NT2/D1 (cell line): ENCODE results near the gene PDGFRB.

Source experiments
- DNase-seq: peaks from one replicate; pipeline ENCODE4 v3.0.0-alpha.2; 2011; ENCODE audit warnings: low read depth, low spot score
- H3K27me3 ChIP-seq: 2 replicates; pipeline ENCODE4 v1.6.0; 2011; ENCODE audit warnings: mild to moderate bottlenecking; ENCODE audit not compliant: insufficient read length, insufficient read depth
- H3K36me3 ChIP-seq: 2 replicates; pipeline ENCODE4 v1.6.1; 2011; ENCODE audit warnings: mild to moderate bottlenecking, low read length, mixed read lengths; ENCODE audit not compliant: insufficient read depth, insufficient read length
- H3K4me1 ChIP-seq: 2 replicates; pipeline ENCODE4 v1.5.1; 2011; ENCODE audit not compliant: insufficient read depth, insufficient read length
- H3K4me3 ChIP-seq: 2 replicates; pipeline ENCODE4 v1.5.1; 2011; ENCODE audit warnings: low read depth; ENCODE audit not compliant: insufficient read length
- H3K9ac ChIP-seq: 2 replicates; pipeline ENCODE4 v1.6.0; 2011; ENCODE audit warnings: low read depth; ENCODE audit not compliant: insufficient read length
- H3K9me3 ChIP-seq: 2 replicates; pipeline ENCODE4 v1.5.1; 2011; ENCODE audit warnings: mild to moderate bottlenecking, low read length; ENCODE audit not compliant: insufficient read depth
- SUZ12 ChIP-seq: IDR thresholded peaks from 2 replicates; pipeline ENCODE4 v1.6.1; 2011; ENCODE audit not compliant: insufficient read length, insufficient read depth; ENCODE audit errors: extremely low read depth
- YY1 ChIP-seq: IDR thresholded peaks from 2 replicates; pipeline ENCODE4 v1.6.1; 2011; ENCODE audit not compliant: insufficient read length, insufficient read depth
- ZNF274 ChIP-seq: IDR thresholded peaks from 2 replicates; pipeline ENCODE4 v1.6.1; 2011; ENCODE audit warnings: mild to moderate bottlenecking, low read depth, low read length

The PDGFRB gene

GRCh38 chr5:150132740-150133139 lies 22.9 kb downstream of the PDGFRB start:
- Histone ChIP-seq H3K9ac (no peak overlapping the region), H3K4me3 (no peak overlapping the region), H3K9me3 (no peaks in the 10 kb centered on the region), H3K36me3 (peaks cover 87% of the 10 kb centered on the region), H3K4me1 (peaks cover 29% of the 10 kb centered on the region), H3K27me3 (peaks cover 32% of the 10 kb centered on the region)
- no peak for DNase-seq
- TF ChIP-seq SUZ12 (no peak), ZNF274 (no peak)

GRCh38 chr5:150131978-150132694 lies 23.5 kb downstream of the PDGFRB start:
- Histone ChIP-seq H3K9me3 (no peaks in the 10 kb centered on the region), H3K36me3 (peaks cover 89% of the 10 kb centered on the region), H3K9ac (no peak overlapping the region), H3K4me3 (no peak overlapping the region), H3K4me1 (peaks cover 25% of the 10 kb centered on the region), H3K27me3 (peaks cover 32% of the 10 kb centered on the region)
- TF ChIP-seq YY1 (no peak), SUZ12 (no peak), ZNF274 (no peak)
- DNase-seq, result no peak

- DNase-seq, result no peak
- Histone ChIP-seq H3K36me3 (peaks cover 89% of the 10 kb centered on the region), H3K9me3 (no peaks in the 10 kb centered on the region), H3K4me3 (no peak overlapping the region), H3K4me1 (peaks cover 19% of the 10 kb centered on the region), H3K9ac (no peak overlapping the region), H3K27me3 (peaks cover 32% of the 10 kb centered on the region)
- TF ChIP-seq ZNF274 (no peak), YY1 (no peak), SUZ12 (no peak)
Observed at GRCh38 chr5:150131461-150131860, 24.2 kb downstream of the PDGFRB start.

GRCh38 chr5:150130493-150130922 lies 25.1 kb downstream of the PDGFRB start:
- Histone ChIP-seq H3K4me3 (no peak overlapping the region), H3K9me3 (no peaks in the 10 kb centered on the region), H3K9ac (no peak overlapping the region), H3K4me1 (peaks cover 13% of the 10 kb centered on the region), H3K36me3 (peaks cover 90% of the 10 kb centered on the region), H3K27me3 (peaks cover 32% of the 10 kb centered on the region)
- no peak for DNase-seq
- TF ChIP-seq SUZ12 (no peak), ZNF274 (no peak), YY1 (no peak)

GRCh38 chr5:150129813-150130492 lies 25.7 kb downstream of the PDGFRB start:
- DNase-seq, result no peak
- peaks cover 90% of the 10 kb centered on the region for H3K36me3 ChIP-seq
- TF ChIP-seq ZNF274, result no peak
- no peak for TF ChIP-seq SUZ12
- peaks cover 13% of the 10 kb centered on the region for H3K4me1 ChIP-seq
- H3K9me3 ChIP-seq, result no peaks in the 10 kb centered on the region
- H3K9ac ChIP-seq, result no peak overlapping the region
- peaks cover 32% of the 10 kb centered on the region for H3K27me3 ChIP-seq
- H3K4me3 ChIP-seq, result no peak overlapping the region

DNA sequence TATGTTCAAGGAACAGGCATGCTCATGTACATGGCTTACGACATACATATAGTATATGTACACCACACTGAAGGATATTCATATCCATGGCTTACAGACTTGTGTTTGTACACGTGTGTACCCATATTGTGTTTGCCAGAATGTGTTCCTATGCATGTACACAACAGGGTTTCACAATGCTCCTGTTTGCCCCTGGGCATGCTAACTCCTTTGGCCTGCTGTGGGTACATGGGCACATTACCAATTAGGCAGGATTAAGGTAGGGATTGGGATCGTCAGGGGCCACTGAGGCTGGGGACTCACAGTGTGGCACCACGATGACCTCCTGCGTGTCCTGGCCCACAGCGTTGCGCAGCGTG lies 26.2 kb downstream of the PDGFRB start:
- H3K4me3 ChIP-seq, result no peak overlapping the region
- peaks cover 13% of the 10 kb centered on the region for H3K4me1 ChIP-seq
- no peak for DNase-seq
- H3K9me3 ChIP-seq, result no peaks in the 10 kb centered on the region
- H3K27me3 ChIP-seq, result peaks cover 28% of the 10 kb centered on the region
- H3K36me3 ChIP-seq, result peaks cover 88% of the 10 kb centered on the region
- H3K9ac ChIP-seq, result no peak overlapping the region
- TF ChIP-seq ZNF274, result no peak
- TF ChIP-seq YY1, result no peak
- TF ChIP-seq SUZ12, result no peak

DNA sequence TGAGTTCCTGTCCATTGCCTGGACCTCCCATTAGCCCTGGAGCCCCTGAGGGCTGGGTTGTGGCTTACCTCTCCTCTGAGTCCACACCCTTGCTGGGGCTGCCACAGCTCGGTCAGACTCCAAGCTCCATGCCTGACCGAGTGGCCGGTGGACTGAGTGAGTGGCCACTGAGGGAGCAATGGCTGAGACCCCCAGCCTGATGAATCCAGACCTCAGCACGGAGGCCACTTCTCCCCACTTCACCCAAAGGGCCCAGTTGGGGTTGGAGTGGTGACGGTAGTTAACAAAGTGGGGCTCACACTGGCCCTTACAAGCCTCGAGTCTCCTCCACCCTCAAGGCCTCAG lies 28.8 kb downstream of the PDGFRB start:
- Histone ChIP-seq H3K36me3 (peaks cover 81% of the 10 kb centered on the region), H3K9ac (no peak overlapping the region), H3K27me3 (peaks cover 13% of the 10 kb centered on the region), H3K4me3 (no peak overlapping the region), H3K9me3 (no peaks in the 10 kb centered on the region), H3K4me1 (peaks cover 13% of the 10 kb centered on the region)
- TF ChIP-seq ZNF274 (no peak), YY1 (no peak), SUZ12 (no peak)
- DNase-seq, result no peak
